Neuronal stem cell (in vitro differentiated cells): Measurements from ENCODE around the gene CARTPT. TPM values are rescaled to one million over a fixed set of nuclear protein-coding genes. Genes with fewer than 3 reads are reported as not detected.

Source experiments
- DNase-seq: peaks from one replicate; pipeline ENCODE4 v3.0.0-alpha.2; 2013; ENCODE audit warnings: low spot score
- H2AFZ ChIP-seq: one replicate; pipeline ENCODE4 v1.6.1; 2013; ENCODE audit warnings: mild to moderate bottlenecking, low read length, inconsistent platforms
- H2AK5ac ChIP-seq: 2 replicates; pipeline ENCODE4 v1.6.1; 2013; ENCODE audit warnings: low read depth, mild to moderate bottlenecking, inconsistent platforms, low read length, moderate library complexity, mixed read lengths
- H2BK120ac ChIP-seq: 2 replicates; pipeline ENCODE4 v1.6.1; 2013; ENCODE audit warnings: low read depth, mild to moderate bottlenecking, inconsistent platforms, low read length, moderate library complexity, mixed read lengths
- H2BK12ac ChIP-seq: one replicate; pipeline ENCODE4 v1.6.1; 2013; ENCODE audit warnings: low read length, inconsistent platforms
- H2BK15ac ChIP-seq: 2 replicates; pipeline ENCODE4 v1.6.1; 2013; ENCODE audit warnings: mild to moderate bottlenecking, low read length, inconsistent platforms, mixed read lengths
- H2BK5ac ChIP-seq: one replicate; pipeline ENCODE4 v1.6.1; 2013; ENCODE audit warnings: inconsistent platforms, mild to moderate bottlenecking, low read length, moderate library complexity
- H3K14ac ChIP-seq: one replicate; pipeline ENCODE4 v1.6.1; 2013; ENCODE audit warnings: low read length, inconsistent platforms
- H3K18ac ChIP-seq: 2 replicates; pipeline ENCODE4 v1.6.1; 2013; ENCODE audit warnings: low read length, inconsistent platforms
- H3K23ac ChIP-seq: 2 replicates; pipeline ENCODE4 v1.6.1; 2013; ENCODE audit warnings: low read depth, mild to moderate bottlenecking, mixed read lengths, low read length, inconsistent platforms; ENCODE audit not compliant: poor library complexity
- H3K27ac ChIP-seq: replicated peaks from 3 replicates; pipeline ENCODE4 v1.5.1; 2013; ENCODE audit warnings: low read length, inconsistent platforms
- H3K27me3 ChIP-seq, 3 experiments: 2 replicates each; pipeline ENCODE4 v1.6.1; 2013; ENCODE audit warnings: low read length in 3 of 3, mild to moderate bottlenecking in 2 of 3, inconsistent platforms in 1 of 3, low read depth in 1 of 3, mixed read lengths in 1 of 3, moderate library complexity in 1 of 3; ENCODE audit not compliant: control insufficient read depth in 3 of 3, insufficient read depth in 3 of 3
- H3K36me3 ChIP-seq, 2 donors: replicated peaks in 1 of 2; 2 replicates each; pipeline ENCODE4 v1.6.1; 2013; ENCODE audit warnings: low read length in 2 of 2; ENCODE audit not compliant: control insufficient read depth in 2 of 2, insufficient read depth in 2 of 2
- H3K4ac ChIP-seq: 2 replicates; pipeline ENCODE4 v1.6.1; 2013; ENCODE audit warnings: inconsistent platforms, mild to moderate bottlenecking, low read length, moderate library complexity
- H3K4me1 ChIP-seq, 2 donors: 1 replicate in 1 of 2; 2 replicates in 1 of 2; pipeline ENCODE4 v1.6.1; 2013; ENCODE audit warnings: low read length in 2 of 2, low read depth in 1 of 2; ENCODE audit not compliant: control insufficient read depth in 2 of 2, insufficient read depth in 1 of 2
- H3K4me2 ChIP-seq: one replicate; pipeline ENCODE4 v1.6.1; 2013; ENCODE audit warnings: mild to moderate bottlenecking, low read length, inconsistent platforms; ENCODE audit not compliant: insufficient read depth, poor library complexity, severe bottlenecking
- H3K4me3 ChIP-seq, 2 donors: 2 replicates each; pipeline ENCODE4 v1.5.1; 2013; ENCODE audit warnings: low read length in 2 of 2, mild to moderate bottlenecking in 2 of 2, inconsistent platforms in 1 of 2, moderate library complexity in 1 of 2
- H3K79me1 ChIP-seq: one replicate; pipeline ENCODE4 v1.6.1; 2013; ENCODE audit warnings: low read depth, mild to moderate bottlenecking, inconsistent platforms, low read length, moderate library complexity
- H3K9ac ChIP-seq: one replicate; pipeline ENCODE4 v1.6.1; 2013; ENCODE audit warnings: mild to moderate bottlenecking, low read depth, low read length, inconsistent platforms; ENCODE audit not compliant: poor library complexity
- H3K9me3 ChIP-seq, 2 donors: replicated peaks in 1 of 2; 2 replicates each; pipeline versions ENCODE3 to v1.6.1; 2013; ENCODE audit warnings: low read length in 2 of 2, mild to moderate bottlenecking in 2 of 2, inconsistent platforms in 1 of 2, low read depth in 1 of 2, mixed read lengths in 1 of 2, moderate library complexity in 1 of 2; ENCODE audit not compliant: control insufficient read depth in 2 of 2, insufficient read depth in 1 of 2
- H4K8ac ChIP-seq: one replicate; pipeline ENCODE4 v1.6.1; 2013; ENCODE audit warnings: low read depth, mild to moderate bottlenecking, inconsistent platforms, low read length, moderate library complexity
- H4K91ac ChIP-seq: one replicate; pipeline ENCODE4 v1.6.1; 2013; ENCODE audit warnings: low read length, low read depth, mild to moderate bottlenecking, inconsistent platforms; ENCODE audit not compliant: poor library complexity
- WGBS, 2 donors: extraction: QIAGEN DNeasy Blood & Tissue Kit; methylation state at CpG; one replicate each; pipeline ENCODE4 v1.1.7; 2013; ENCODE audit warnings: missing lambda C conversion rate in 2 of 2, mixed read lengths in 1 of 2; ENCODE audit not compliant: insufficient read length in 2 of 2, insufficient replicate concordance in 1 of 2; ENCODE audit errors: extremely low coverage in 2 of 2; 5-methylcytosine and 5-hydroxymethylcytosine counted together
- polyA plus RNA-seq, 2 experiments: library from polyadenylated mRNA; stranded (reverse); fragments of 200-250 nt; gene quantifications; one replicate each; pipeline ENCODE4 v1.2.3, GENCODE V29; 2013

The CARTPT gene
- polyA plus RNA-seq (2013, experiment 1 of 2): not detected
- not detected for polyA plus RNA-seq (2013, experiment 2 of 2)

DNA sequence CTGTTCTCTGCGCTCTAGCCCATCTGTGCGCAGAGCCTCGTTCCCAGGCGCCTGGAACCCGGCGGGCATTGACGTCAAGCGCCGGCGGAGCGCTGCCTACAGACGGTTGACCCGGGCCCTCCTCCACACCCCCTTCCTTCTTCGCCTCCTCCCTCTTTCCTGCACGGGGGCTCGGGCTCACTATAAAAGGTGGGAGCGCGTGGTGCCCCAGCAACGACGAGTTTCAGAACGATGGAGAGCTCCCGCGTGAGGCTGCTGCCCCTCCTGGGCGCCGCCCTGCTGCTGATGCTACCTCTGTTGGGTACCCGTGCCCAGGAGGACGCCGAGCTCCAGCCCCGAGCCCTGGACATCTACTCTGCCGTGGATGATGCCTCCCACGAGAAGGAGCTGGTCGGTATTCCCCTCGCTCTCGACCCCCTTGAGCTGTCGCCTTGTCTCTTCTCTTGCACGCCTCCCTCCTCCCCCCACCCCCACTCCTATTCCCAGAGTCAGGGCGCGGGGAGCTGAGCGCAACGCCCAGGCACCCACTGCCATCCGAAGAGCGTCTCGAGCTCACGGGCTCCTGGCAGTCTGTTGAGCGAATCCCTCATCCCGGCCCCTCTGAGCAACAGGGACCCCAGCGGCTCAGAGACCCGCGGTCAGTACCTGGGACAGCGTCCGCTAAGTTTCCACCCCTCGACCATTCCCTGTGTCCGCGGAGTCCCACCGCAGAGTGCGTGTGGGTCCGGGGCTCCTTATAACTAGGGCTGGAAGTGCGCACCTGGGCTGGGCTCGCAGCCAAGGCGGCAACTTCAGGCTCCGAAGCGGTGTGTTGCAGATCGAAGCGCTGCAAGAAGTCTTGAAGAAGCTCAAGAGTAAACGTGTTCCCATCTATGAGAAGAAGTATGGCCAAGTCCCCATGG is at the start of gene CARTPT:
Gene CARTPT, plus strand, starts transcription at position 213 of the 902 bp plus-strand sequence. Its CDS starts 19 bp downstream, at position 232.
- no peak within 1 kb of the TSS for H4K8ac ChIP-seq
- no peak within 1 kb of the TSS for H3K4me3 ChIP-seq
- WGBS, 2 donors: no CpG with 5 or more reads among the region's 65 CpGs
- H3K79me1 ChIP-seq: no peaks in the 10 kb centered on the region
- no peak within 1 kb of the TSS for H2AK5ac ChIP-seq
- DNase-seq: peak; percentile 63
- H3K9ac ChIP-seq: no peak within 1 kb of the TSS
- peak within 1 kb of the TSS; percentile 56 for H3K14ac ChIP-seq
- no peak within 1 kb of the TSS for H2BK15ac ChIP-seq
- peak within 1 kb of the TSS; percentile 40 for H3K4me2 ChIP-seq
- H3K4me1 ChIP-seq: peaks cover 0 to 8% of the 10 kb centered on the region in 2 donors
- peak within 1 kb of the TSS; percentile 89 for H3K23ac ChIP-seq
- H3K4ac ChIP-seq: no peak within 1 kb of the TSS
- no peak within 1 kb of the TSS for H2BK120ac ChIP-seq
- peaks cover 2 to 87% (median 31%) of the 10 kb centered on the region in 3 experiments for H3K27me3 ChIP-seq
- peak within 1 kb of the TSS; percentile 58 for H2BK12ac ChIP-seq
- H2BK5ac ChIP-seq: no peak within 1 kb of the TSS
- H2AFZ ChIP-seq: no peak within 1 kb of the TSS
- peak within 1 kb of the TSS; percentile 80 for H3K18ac ChIP-seq
- no peak within 1 kb of the TSS for H4K91ac ChIP-seq
- H3K27ac ChIP-seq: no peak within 1 kb of the TSS
- peaks cover 2 to 4% of the 10 kb centered on the region in 2 donors for H3K9me3 ChIP-seq
- H3K36me3 ChIP-seq: no peaks in the 10 kb centered on the region

DNA sequence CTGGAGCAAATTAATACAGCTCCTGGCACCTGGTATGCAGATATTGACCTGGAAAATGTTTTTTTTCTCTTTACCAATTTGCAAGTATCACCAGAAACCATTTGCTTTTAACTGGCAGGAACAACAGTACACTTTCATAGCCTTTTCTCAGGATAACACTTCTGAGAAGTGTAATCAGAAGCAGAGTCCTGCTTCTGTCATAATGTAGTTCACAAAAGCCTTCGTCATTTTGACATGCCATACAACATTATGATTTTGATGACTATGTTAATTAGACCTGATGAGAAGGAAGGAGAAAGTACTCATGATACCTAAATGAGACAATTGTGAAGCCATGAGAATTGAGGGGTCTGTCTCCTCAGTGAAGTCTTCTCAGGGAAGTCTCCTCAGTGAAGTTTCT is 41.1 kb upstream of the CARTPT start:
- H3K4me2 ChIP-seq: no peak overlapping the region
- H2BK120ac ChIP-seq: no peak overlapping the region
- no peak overlapping the region for H3K9ac ChIP-seq
- no peak for DNase-seq
- H2AK5ac ChIP-seq: no peak overlapping the region
- no peaks in the 10 kb centered on the region for H3K36me3 ChIP-seq
- H2AFZ ChIP-seq: no peak overlapping the region
- H2BK12ac ChIP-seq: no peak overlapping the region
- no peak overlapping the region for H3K27ac ChIP-seq
- peaks cover 0 to 13% (median 0%) of the 10 kb centered on the region in 3 experiments for H3K27me3 ChIP-seq
- no peak overlapping the region for H4K91ac ChIP-seq
- H3K79me1 ChIP-seq: no peaks in the 10 kb centered on the region
- no peaks in the 10 kb centered on the region for H3K4me1 ChIP-seq
- H2BK5ac ChIP-seq: no peak overlapping the region
- no peak overlapping the region for H3K4ac ChIP-seq
- no peak overlapping the region for H3K4me3 ChIP-seq
- no peak overlapping the region for H3K18ac ChIP-seq
- WGBS, 2 donors: no CpG with 5 or more reads among the region's 1 CpG
- no peaks in the 10 kb centered on the region for H3K9me3 ChIP-seq
- no peak overlapping the region for H4K8ac ChIP-seq
- no peak overlapping the region for H3K14ac ChIP-seq
- no peak overlapping the region for H3K23ac ChIP-seq
- H2BK15ac ChIP-seq: no peak overlapping the region

DNA sequence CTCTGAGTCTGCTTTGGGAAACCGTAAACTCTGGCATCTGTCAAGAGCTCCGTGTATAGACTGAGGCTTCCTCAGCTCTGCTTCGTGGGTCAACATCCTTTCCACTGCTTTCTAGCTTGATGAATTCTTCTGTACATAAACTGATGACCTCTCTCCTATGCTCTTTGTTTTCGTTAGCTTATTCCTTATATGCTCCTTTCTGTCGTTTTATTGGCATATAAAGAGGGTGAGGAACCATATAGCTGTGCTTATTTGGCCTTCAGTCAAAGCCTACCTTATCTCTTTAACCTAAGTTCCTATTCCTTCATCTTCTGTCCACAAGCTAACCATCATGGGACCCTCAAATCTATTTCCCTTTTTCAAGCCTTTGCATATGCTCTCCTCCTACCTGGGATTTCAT is 39.4 kb upstream of the CARTPT start:
- H3K18ac ChIP-seq: no peak overlapping the region
- no peaks in the 10 kb centered on the region for H3K4me1 ChIP-seq
- no peaks in the 10 kb centered on the region for H3K36me3 ChIP-seq
- no peak overlapping the region for H2BK5ac ChIP-seq
- peaks cover 0 to 16% (median 0%) of the 10 kb centered on the region in 3 experiments for H3K27me3 ChIP-seq
- no peak overlapping the region for H4K91ac ChIP-seq
- H3K14ac ChIP-seq: no peak overlapping the region
- H3K4me2 ChIP-seq: no peak overlapping the region
- no peak overlapping the region for H3K4me3 ChIP-seq
- no peak overlapping the region for H2BK120ac ChIP-seq
- H2BK15ac ChIP-seq: no peak overlapping the region
- WGBS, 2 donors: no CpG with 5 or more reads among the region's 5 CpGs
- H3K9ac ChIP-seq: no peak overlapping the region
- H2AK5ac ChIP-seq: no peak overlapping the region
- no peak overlapping the region for H4K8ac ChIP-seq
- no peak overlapping the region for H2AFZ ChIP-seq
- no peak overlapping the region for H3K4ac ChIP-seq
- no peak overlapping the region for H3K23ac ChIP-seq
- no peak for DNase-seq
- H3K79me1 ChIP-seq: no peaks in the 10 kb centered on the region
- H3K27ac ChIP-seq: no peak overlapping the region
- no peak overlapping the region for H2BK12ac ChIP-seq
- no peaks in the 10 kb centered on the region for H3K9me3 ChIP-seq

DNA sequence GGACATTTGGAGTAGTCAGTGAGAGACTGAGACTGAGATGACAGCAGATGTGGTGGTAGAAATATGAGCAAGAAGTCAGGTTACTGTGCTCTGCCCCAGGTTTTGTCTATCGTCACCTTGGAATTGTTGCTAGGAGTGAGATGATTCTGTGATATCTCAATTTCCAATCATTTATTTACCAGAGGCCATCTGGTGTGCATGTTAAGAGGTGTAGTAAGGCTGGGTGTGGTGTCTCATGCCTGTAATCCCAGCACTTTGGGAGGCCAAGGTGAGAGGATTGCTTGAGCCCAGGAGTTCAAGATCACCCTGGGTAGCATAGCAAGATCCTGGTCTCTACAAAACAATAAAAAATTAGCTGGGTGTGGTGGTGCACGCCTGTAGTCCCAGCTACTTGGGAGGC is 38.6 kb upstream of the CARTPT start:
- H3K9ac ChIP-seq: no peak overlapping the region
- H3K4me1 ChIP-seq: no peaks in the 10 kb centered on the region
- H3K14ac ChIP-seq: no peak overlapping the region
- H2BK5ac ChIP-seq: no peak overlapping the region
- no peak overlapping the region for H2BK15ac ChIP-seq
- H3K4me2 ChIP-seq: no peak overlapping the region
- H3K27me3 ChIP-seq: peaks cover 0 to 16% (median 0%) of the 10 kb centered on the region in 3 experiments
- H3K9me3 ChIP-seq: no peaks in the 10 kb centered on the region
- H3K4me3 ChIP-seq: no peak overlapping the region
- no peak overlapping the region for H3K18ac ChIP-seq
- no peaks in the 10 kb centered on the region for H3K36me3 ChIP-seq
- H2BK12ac ChIP-seq: no peak overlapping the region
- H3K4ac ChIP-seq: no peak overlapping the region
- no peak for DNase-seq
- no peak overlapping the region for H4K91ac ChIP-seq
- H3K27ac ChIP-seq: no peak overlapping the region
- no peak overlapping the region for H3K23ac ChIP-seq
- no peak overlapping the region for H2BK120ac ChIP-seq
- H2AK5ac ChIP-seq: no peak overlapping the region
- WGBS, 2 donors: no CpG with 5 or more reads among the region's 2 CpGs
- no peak overlapping the region for H2AFZ ChIP-seq
- no peaks in the 10 kb centered on the region for H3K79me1 ChIP-seq
- no peak overlapping the region for H4K8ac ChIP-seq
